AML-193 (cell line): ENCODE data around the gene CNEP1R1.
A peak's percentile ranks its signal among the peaks of the same experiment; 100 is the strongest.
"Not testable (repeated sequence)": the region's sequence is repeated elsewhere in the genome, so short reads cannot be mapped to it uniquely, and the experiment has no call there.

Experiments
- DNase-seq, 2 experiments: peaks; one replicate each; lab custom pipeline; 2025; lab: John Stamatoyannopoulos, UW

CNEP1R1 gene

DNA sequence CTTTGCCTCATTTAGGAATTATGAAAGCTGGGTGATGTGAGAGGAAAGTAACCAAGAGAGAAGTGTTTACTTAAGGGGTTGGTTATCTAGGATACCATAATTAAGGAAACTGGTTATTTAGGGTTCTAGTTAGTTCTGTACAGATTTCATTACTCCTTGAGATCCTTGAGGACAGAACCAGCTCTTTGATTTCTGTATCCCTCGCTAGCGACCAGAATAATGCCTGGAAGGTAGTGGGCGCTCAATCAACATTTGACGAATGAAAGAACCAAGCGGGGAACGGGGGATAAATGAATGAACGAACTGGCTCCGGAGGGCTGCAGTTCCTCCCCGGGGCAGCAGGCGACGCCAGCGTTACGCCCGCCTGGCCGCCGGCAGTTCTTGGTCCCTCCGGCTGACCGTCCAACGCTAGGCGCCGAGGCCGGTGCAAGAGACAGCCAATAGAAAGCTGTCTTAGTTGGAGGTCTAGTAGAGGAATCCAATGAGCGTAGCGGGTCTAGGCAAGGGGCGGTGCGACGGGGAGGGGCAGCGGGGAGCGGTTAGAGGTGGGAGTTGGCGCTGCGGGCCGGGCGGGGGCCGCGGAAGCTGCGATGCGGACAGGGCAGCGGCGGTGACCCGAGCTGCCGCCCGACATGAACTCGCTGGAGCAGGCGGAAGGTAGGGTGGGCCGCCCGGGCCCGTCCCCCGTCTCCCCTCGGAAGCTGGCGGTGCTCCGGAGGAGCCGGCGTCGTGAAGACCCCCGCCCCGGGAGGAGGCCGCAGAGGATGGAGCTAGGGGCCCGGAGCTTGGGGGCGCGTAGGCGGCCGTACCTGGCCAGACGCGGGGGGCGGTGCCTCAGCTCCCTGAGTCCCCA is at the start of gene CNEP1R1:
CNEP1R1 (plus strand) TSS at position 542 of the 853 bp plus-strand sequence; CDS start at position 633, 91 bp downstream.
- DNase-seq, result peak; percentile 87 to 91

- DNase-seq, result no peak
These were observed 47.6 kb upstream of the CNEP1R1 start for GRCh38 chr16:49977427-49977826.

DNA sequence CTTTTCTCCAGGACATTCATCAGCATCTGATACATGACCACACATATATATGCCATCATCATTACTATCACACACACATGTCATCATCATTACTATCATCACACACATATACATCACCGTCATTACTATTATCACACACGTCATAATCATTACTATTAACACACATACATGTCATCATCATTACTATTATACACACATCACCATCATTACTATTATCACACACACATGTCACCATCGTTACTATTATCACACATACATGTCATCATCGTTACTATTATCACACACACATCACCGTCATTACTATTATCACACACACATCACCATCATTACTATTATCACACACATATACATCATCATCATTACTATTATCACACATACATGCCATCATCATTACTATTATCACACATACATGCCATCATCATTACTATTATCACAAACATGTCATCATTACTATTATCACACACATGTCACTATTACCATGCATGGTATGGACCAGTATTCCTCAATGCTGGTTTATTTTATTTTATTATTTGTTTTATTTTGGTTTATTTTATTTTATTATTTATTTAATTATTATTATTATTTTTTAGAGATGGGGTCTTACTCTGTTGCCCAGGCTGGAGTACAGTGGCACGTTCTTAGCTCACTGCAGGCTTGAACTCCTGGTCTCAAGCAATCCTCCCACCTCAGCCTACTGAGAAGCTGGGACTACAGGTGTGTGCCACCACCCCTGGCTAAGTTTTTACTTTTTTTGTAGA is 46.3 kb upstream of the CNEP1R1 start:
- no peak for DNase-seq

GRCh38 chr16:49980166-49980565 is 44.9 kb upstream of the CNEP1R1 start:
- DNase-seq, result no peak

GRCh38 chr16:49986351-49987124 is 38.5 kb upstream of the CNEP1R1 start:
- no peak for DNase-seq

DNA sequence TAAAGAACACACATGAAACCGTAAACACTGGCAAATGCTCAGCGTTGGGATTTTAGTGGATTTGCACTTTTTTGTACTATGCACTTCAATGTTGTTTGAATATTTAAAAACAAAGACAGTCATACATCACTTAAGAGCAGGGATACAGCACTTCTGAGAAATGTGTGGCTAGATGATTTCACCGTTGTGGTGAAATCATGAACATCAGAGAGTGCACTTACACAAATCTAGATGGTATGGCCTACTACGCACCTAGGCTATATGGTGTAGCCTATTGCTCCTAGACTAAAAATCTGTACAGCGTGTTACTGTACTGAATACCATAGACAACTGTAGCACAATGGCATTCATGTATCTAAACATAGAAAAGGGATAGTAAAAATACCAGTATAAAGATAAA is 37.6 kb upstream of the CNEP1R1 start:
- no peak for DNase-seq

- no peak for DNase-seq
These were observed 32.2 kb upstream of the CNEP1R1 start for GRCh38 chr16:49992825-49993224.

- no peak for DNase-seq
These were observed 31.4 kb upstream of the CNEP1R1 start for GRCh38 chr16:49993579-49993978.

DNA sequence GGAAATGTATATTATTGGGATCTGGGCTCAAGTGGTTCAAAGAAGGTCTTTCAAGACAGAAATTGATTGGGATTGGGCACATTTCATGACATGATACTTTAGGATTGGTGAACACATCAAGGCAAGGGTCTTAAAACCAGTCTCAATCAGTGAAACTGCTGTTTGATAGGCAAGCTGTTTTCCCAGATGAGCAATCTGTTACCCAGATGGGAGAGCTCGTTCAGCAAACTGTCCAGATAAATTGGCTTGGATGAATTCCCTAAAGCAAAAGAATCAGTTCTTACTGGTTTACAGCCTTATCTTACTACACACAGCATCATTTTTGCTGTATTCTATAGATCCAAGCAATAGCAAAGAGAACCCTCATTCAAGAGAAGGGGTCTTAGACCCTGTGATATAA is 31.0 kb upstream of the CNEP1R1 start:
- DNase-seq, result no peak

DNA sequence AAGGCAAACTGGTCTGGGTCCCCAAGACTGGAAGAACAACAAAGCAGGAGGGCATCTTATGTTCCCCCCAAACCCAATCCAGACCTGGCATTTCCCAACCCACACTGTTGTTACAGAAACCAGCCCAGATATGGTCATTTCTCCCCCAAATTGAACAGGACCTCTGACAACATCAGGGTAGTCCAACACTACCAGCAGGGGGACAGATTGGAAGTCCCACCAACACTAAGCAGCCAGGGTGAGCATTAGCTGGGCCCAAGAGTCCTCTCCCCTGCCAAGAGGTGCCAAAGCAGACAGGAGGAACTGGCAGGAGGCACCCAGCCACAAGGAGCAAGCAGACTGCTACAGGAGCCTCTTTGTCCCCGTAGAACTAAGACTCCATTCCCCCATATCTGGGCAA is 29.3 kb upstream of the CNEP1R1 start:
- DNase-seq, result no peak

GRCh38 chr16:49997721-49998251 is 27.2 kb upstream of the CNEP1R1 start:
- DNase-seq, result no peak

DNA sequence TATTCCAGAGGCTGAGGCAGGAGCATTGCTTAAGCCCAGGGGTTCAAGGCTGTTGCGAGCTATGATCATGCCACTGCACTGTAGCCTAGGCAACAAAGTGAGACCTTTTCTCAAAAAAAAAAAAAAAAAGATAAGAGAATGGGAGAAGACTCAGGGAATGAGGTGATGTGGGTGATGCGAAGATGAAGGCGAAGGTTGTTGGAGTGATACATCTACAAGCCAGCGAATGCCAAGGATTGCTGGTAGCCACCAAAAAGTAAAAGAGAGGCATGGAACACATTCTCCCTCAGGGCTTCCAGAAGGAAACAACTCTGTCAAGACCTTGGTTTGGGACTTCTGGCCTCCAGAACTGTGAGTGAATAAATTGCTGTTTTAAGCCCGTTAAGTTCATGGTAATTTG is 26.0 kb upstream of the CNEP1R1 start:
- no peak for DNase-seq

DNA sequence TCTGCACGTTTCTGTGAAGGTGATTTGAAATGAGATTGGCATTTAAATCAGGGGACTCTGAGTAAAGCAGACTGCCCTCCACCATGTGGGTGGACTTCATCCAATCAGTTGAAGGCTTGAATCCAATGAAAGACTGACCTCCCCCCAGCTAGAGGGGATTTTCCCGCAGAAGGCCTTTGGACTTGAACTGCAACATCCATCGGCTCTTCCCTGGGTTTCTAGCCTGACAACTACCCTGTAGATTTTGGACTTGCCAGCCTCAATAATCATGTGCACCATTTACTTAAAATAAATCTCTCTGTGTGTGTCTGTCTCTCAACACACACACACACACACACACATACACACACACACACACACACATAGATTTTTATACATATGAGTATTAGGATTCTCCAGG is 23.9 kb upstream of the CNEP1R1 start:
- no peak for DNase-seq

GRCh38 chr16:50002190-50002589 is 22.8 kb upstream of the CNEP1R1 start:
- no peak for DNase-seq

DNA sequence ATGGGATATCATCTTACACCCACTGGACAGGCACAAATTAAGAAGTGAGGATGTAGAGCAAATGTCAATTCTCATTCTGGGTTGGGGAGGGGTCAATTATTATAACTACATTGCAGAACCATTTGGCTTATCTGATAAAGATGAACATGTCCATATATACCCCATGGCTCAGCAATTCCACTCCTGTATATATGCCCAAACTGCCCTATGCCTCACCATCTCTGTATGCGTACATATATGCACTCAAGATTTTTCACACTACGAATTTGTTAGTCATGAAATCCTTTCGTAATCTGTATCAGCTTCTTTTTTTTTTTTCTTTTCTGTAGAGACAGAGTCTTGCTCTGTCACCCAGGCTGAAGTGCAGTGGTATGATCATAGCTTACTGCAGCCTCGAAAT is 20.8 kb upstream of the CNEP1R1 start:
- no peak for DNase-seq

DNA sequence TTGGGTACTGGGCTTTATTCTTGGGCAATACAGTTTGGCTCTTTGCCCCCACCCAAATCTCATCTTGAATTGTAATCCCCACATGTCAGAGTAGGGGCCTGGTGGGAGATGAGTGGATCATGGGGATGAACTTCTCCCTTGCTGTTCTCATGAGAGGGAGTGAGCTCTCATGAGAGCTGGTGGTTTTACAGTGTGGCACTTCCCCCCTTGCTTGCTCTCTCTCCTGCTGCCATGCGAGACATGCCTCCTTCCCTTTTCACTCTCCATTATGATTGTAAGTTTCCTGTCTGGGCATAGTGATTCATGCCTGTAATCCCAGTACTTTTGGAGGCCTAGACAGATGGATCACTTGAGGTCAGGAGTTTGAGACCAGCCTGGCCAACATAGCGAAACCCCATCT is 18.1 kb upstream of the CNEP1R1 start:
- DNase-seq, result no peak

DNA sequence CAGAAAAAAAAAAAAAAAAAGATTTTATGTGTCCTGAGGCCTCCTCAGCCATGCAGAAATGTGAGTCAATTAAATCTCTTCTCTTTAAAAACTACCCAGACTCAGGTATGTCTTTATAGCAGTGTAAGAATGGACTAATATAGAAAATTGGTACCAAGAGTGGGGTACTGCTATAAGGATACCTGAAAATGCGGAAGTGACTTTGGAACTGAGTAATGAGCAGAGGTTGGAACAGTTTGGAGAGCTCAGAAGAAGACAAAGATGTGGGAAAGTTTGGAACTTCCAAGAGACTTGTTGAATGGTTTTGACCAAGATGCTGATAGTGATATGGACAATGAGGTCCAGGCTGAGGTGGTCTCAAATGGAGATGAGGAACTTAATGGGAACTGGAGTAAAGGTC is 17.3 kb upstream of the CNEP1R1 start:
- no peak for DNase-seq

DNA sequence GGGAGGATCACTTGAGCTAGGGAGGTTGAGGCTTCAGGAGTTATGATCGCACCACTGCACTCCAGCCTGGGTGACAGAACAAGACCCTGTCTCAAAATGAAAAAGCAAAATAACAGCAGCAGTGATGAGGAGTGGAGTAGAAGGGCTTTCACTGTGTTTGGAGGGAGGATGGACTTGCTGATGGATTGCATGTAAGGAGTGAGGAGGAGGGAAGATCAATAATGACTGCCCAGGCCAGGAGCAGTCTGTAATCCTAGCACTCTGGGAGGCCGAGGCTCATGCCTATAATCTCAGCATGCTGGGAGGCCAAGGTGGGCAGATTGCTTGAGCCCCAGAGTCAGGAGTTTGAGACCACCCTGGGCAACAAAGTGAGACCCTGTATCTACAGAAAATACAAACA is 14.8 kb upstream of the CNEP1R1 start:
- no peak for DNase-seq

DNA sequence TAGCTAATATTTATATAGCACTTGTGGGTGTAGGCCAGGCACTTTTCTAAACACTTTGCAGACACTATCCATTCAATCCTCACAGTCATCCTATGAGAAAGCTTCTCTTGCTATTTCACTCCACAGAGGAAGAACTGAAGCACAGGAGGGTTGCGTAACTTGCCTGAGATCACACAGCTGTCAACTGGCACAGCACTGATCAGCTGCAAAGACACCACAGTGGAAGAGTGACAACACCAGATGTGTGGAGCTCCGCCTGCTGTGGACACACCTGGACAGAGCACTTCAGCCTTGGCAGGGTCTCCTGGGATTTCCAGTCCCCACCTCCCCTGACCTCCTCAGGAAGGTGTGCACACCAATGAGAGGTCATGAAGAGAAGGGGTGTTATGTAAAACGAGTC is 13.3 kb upstream of the CNEP1R1 start:
- peak; percentile 46 to 52 for DNase-seq

- DNase-seq, result no peak
These were observed 12.8 kb upstream of the CNEP1R1 start for GRCh38 chr16:50012182-50012581.

DNA sequence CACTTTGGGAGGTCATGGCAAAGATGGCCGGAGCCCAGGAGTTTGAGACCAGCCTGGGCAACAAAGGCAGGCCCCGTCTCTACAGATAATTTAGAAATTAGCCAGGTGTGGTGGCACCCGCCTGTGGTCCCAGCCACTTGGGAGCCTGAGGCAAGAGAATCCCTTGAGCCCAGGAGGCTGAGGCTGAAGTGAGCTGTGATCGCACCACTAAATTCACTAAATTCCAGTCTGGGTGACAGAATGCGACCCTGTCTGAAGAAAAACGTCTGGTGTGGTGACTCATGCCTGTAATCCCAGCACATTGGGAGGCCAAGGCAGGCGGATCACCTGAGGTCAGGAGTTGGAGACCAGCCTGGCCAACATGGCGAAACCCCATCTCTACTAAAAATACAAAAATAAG is 10.8 kb upstream of the CNEP1R1 start:
- DNase-seq, result not testable (repeated sequence)

- no peak for DNase-seq
These were observed 9.4 kb upstream of the CNEP1R1 start for GRCh38 chr16:50015631-50016030.
